ENCODE results near the gene GFRA3. TPM values are rescaled to one million over a fixed set of nuclear protein-coding genes. Genes with fewer than 3 reads are reported as not detected.

GFRA3 gene
- polyA plus RNA-seq, 2 of the 4 experiments (the other 2 are of a cell fraction) = 0.04 to 0.08 TPM

- CTCF ChIA-PET = interaction anchor here (1.2 kb wide), 1 partner anchor 13 kb away, joined by 3 read pairs; the partner anchor contains the start of gene CDC23
- H3K4me1 ChIP-seq = peaks cover 16% of the 10 kb centered on the region
- no peak overlapping the region for H3K4me3 ChIP-seq
- no peak overlapping the region for H3K27ac ChIP-seq
- no peak for FAIRE-seq
- H3K4me2 ChIP-seq = no peak overlapping the region
- POLR2A ChIA-PET = no interaction called here
- TF ChIP-seq CTCF (IDR thresholded peaks at IDR 0.05) = no peak
- TF ChIP-seq HEYL (CRISPR knock-in tag; IDR thresholded peaks at IDR 0.05) = no peak
- TF ChIP-seq HOXB5 (CRISPR knock-in tag; IDR thresholded peaks at IDR 0.05) = no peak
- no peak for TF ChIP-seq KDM5A (IDR thresholded peaks at IDR 0.05)
- TF ChIP-seq RARB (CRISPR knock-in tag; IDR thresholded peaks at IDR 0.05) = no peak
- H3K9me3 ChIP-seq = peaks cover 20% of the 10 kb centered on the region
- no peak for DNase-seq (ENCODE audit: low read depth in 1 of 2, low spot score in 1 of 2)
- ATAC-seq = no peak
These were observed 47.5 kb downstream of the GFRA3 start for GRCh38 chr5:138226910-138227309.

- ATAC-seq = no peak
- no peak for DNase-seq (ENCODE audit: low read depth in 1 of 2, low spot score in 1 of 2)
- 69% methylated on average over 6 of the region's 6 CpGs for WGBS (ENCODE audit: missing lambda C conversion rate)
- CTCF ChIA-PET = interaction anchor here (0.6 to 6.8 kb wide), 7 partner anchors 11 to 161 kb away, joined by 3 to 86 read pairs (median 18); partner anchors contain the start of genes CDC23 and KDM3B
- Histone ChIP-seq H3K9me3 (peaks cover 20% of the 10 kb centered on the region), H3K27ac (no peak overlapping the region), H3K4me2 (no peak overlapping the region), H3K4me1 (no peaks in the 10 kb centered on the region; the same call in 2 of the 3 replicates), H3K4me3 (no peak overlapping the region)
- FAIRE-seq = no peak
- POLR2A ChIA-PET = interaction anchor here (0.8 kb wide), 1 partner anchor 11 kb away, joined by 3 read pairs; no protein-coding TSS in a partner anchor
- no peak for TF ChIP-seq POLR2A (IDR thresholded peaks at IDR 0.05; ENCODE audit: low read length)
- TF ChIP-seq NPAS2 (CRISPR knock-in tag; IDR thresholded peaks at IDR 0.05; ENCODE audit: borderline replicate concordance) = no peak
- TF ChIP-seq HMGXB4 (CRISPR knock-in tag; IDR thresholded peaks at IDR 0.05; ENCODE audit: borderline replicate concordance) = no peak
- no peak for TF ChIP-seq E2F6 (IDR thresholded peaks at IDR 0.05; ENCODE audit: borderline replicate concordance, low read depth)
- TF ChIP-seq CBX2 (IDR thresholded peaks at IDR 0.05; ENCODE audit: borderline replicate concordance, low read depth) = no peak
- TF ChIP-seq RAD21 (conservative IDR thresholded peaks at IDR 0.05 in 1 of 2, IDR thresholded peaks at IDR 0.05 in 1 of 2) = no peak
- TF ChIP-seq NFE2L2 (conservative IDR thresholded peaks at IDR 0.05; ENCODE audit: low read length) = no peak
- TF ChIP-seq FOXS1 (CRISPR knock-in tag; IDR thresholded peaks at IDR 0.05) = no peak
- no peak for TF ChIP-seq KDM5A (IDR thresholded peaks at IDR 0.05)
- TF ChIP-seq HES2 (IDR thresholded peaks at IDR 0.05) = no peak
- no peak for TF ChIP-seq FOSB (CRISPR knock-in tag; IDR thresholded peaks at IDR 0.05)
- no peak for TF ChIP-seq MAZ (IDR thresholded peaks at IDR 0.05; ENCODE audit: borderline replicate concordance, low read depth, low read length)
- TF ChIP-seq HOXB13 (CRISPR knock-in tag; IDR thresholded peaks at IDR 0.05; ENCODE audit: low read depth) = no peak
- no peak for TF ChIP-seq EP300 (IDR thresholded peaks at IDR 0.05)
- no peak for TF ChIP-seq CTCF (IDR thresholded peaks at IDR 0.05)
- TF ChIP-seq HOXA7 (CRISPR knock-in tag; IDR thresholded peaks at IDR 0.05) = no peak
- TF ChIP-seq CHD4 (IDR thresholded peaks at IDR 0.05; ENCODE audit: borderline replicate concordance) = no peak
- no peak for TF ChIP-seq RNF2 (IDR thresholded peaks at IDR 0.05; ENCODE audit: borderline replicate concordance, low read depth)
These were observed 49.7 kb downstream of the GFRA3 start for GRCh38 chr5:138224712-138225111.
